ENCODE measurements around the gene DZIP1. TPM values are rescaled to one million over a fixed set of nuclear protein-coding genes. Genes with fewer than 3 reads are reported as not detected.

Gene DZIP1
- polyA plus RNA-seq, 1 donor (not counting 4 experiments of a cell fraction or from before 2014, with no cell fraction given), result 1.4 TPM

- Histone ChIP-seq H3K4me1 (ENCODE audit: control insufficient read depth, extremely low read depth, insufficient read depth, low read length) (no peaks in the 10 kb centered on the region), H3K4me2 (ENCODE audit: control insufficient read depth, extremely low read depth, insufficient read depth, low read depth, low read length) (no peak overlapping the region), H3K79me2 (ENCODE audit: control insufficient read depth, insufficient read depth, low read length) (no peaks in the 10 kb centered on the region), H3K27ac (ENCODE audit: control insufficient read depth, insufficient read depth, low read length) (no peak overlapping the region), H4K20me1 (ENCODE audit: control insufficient read depth, extremely low read depth, insufficient read depth, low read length) (no peaks in the 10 kb centered on the region), H3K36me3 (ENCODE audit: control insufficient read depth in 2 of 2, extremely low read depth in 1 of 2, insufficient read depth in 2 of 2, low read length in 2 of 2) (no peaks in the 10 kb centered on the region), H3K9me1 (ENCODE audit: control insufficient read depth, extremely low read depth, insufficient read depth, low read length) (no peaks in the 10 kb centered on the region), H3K9ac (ENCODE audit: control insufficient read depth, extremely low read depth, insufficient read depth, low read length) (no peak overlapping the region), H3K9me3 (ENCODE audit: control insufficient read depth, low read depth, low read length) (no peaks in the 10 kb centered on the region), H3K27me3 (ENCODE audit: control insufficient read depth, extremely low read depth, insufficient read depth, low read length) (no peaks in the 10 kb centered on the region), H3K4me3 (ENCODE audit: control insufficient read depth in 2 of 3, extremely low read depth in 1 of 3, insufficient read depth in 2 of 3, low read depth in 1 of 3, low read length in 3 of 3) (no peak overlapping the region), H2AFZ (ENCODE audit: control insufficient read depth, low read length) (no peak overlapping the region)
- TF ChIP-seq CTCF (optimal IDR thresholded peaks at IDR 0.05 in 1 of 3, IDR thresholded peaks at IDR 0.05 in 1 of 3, conservative IDR thresholded peaks at IDR 0.05 in 1 of 3; ENCODE audit: extremely low read depth in 1 of 3, insufficient read depth in 2 of 3, low read length in 3 of 3) (no peak), EZH2 (IDR thresholded peaks at IDR 0.05; ENCODE audit: low read length) (no peak)
- FAIRE-seq, result no peak
- dilution Hi-C loops (cut with MboI; ENCODE audit: extremely low pct_ligation_motif_present, low sequenced_read_pairs), result no loop called here
- no peak for DNase-seq (ENCODE audit: low read depth, low spot score)
Measured at GRCh38 chr13:95623141-95623540, 21.4 kb downstream of the DZIP1 start.

GRCh38 chr13:95620825-95621498 lies 23.5 kb downstream of the DZIP1 start:
- no peak for DNase-seq (ENCODE audit: low read depth, low spot score)
- H3K9me1 ChIP-seq (ENCODE audit: control insufficient read depth, extremely low read depth, insufficient read depth, low read length), result no peaks in the 10 kb centered on the region
- no peak overlapping the region for H3K4me2 ChIP-seq (ENCODE audit: control insufficient read depth, extremely low read depth, insufficient read depth, low read depth, low read length)
- no peaks in the 10 kb centered on the region for H3K9me3 ChIP-seq (ENCODE audit: control insufficient read depth, low read depth, low read length)
- H3K9ac ChIP-seq (ENCODE audit: control insufficient read depth, extremely low read depth, insufficient read depth, low read length), result no peak overlapping the region
- H3K27me3 ChIP-seq (ENCODE audit: control insufficient read depth, extremely low read depth, insufficient read depth, low read length), result no peaks in the 10 kb centered on the region
- no peaks in the 10 kb centered on the region for H4K20me1 ChIP-seq (ENCODE audit: control insufficient read depth, extremely low read depth, insufficient read depth, low read length)
- no peak overlapping the region for H3K4me3 ChIP-seq (ENCODE audit: control insufficient read depth in 2 of 3, extremely low read depth in 1 of 3, insufficient read depth in 2 of 3, low read depth in 1 of 3, low read length in 3 of 3)
- TF ChIP-seq CTCF (optimal IDR thresholded peaks at IDR 0.05 in 1 of 3, IDR thresholded peaks at IDR 0.05 in 1 of 3, conservative IDR thresholded peaks at IDR 0.05 in 1 of 3; ENCODE audit: extremely low read depth in 1 of 3, insufficient read depth in 2 of 3, low read length in 3 of 3) (no peak), EZH2 (IDR thresholded peaks at IDR 0.05; ENCODE audit: low read length) (no peak)
- no peaks in the 10 kb centered on the region for H3K79me2 ChIP-seq (ENCODE audit: control insufficient read depth, insufficient read depth, low read length)
- no peak overlapping the region for H2AFZ ChIP-seq (ENCODE audit: control insufficient read depth, low read length)
- H3K4me1 ChIP-seq (ENCODE audit: control insufficient read depth, extremely low read depth, insufficient read depth, low read length), result no peaks in the 10 kb centered on the region
- FAIRE-seq, result no peak
- H3K27ac ChIP-seq (ENCODE audit: control insufficient read depth, insufficient read depth, low read length), result no peak overlapping the region
- dilution Hi-C loops (cut with MboI; ENCODE audit: extremely low pct_ligation_motif_present, low sequenced_read_pairs), result no loop called here
- no peaks in the 10 kb centered on the region for H3K36me3 ChIP-seq (ENCODE audit: control insufficient read depth in 2 of 2, extremely low read depth in 1 of 2, insufficient read depth in 2 of 2, low read length in 2 of 2)
